Epithelial cell of esophagus (primary cell): ENCODE results near the gene SLC6A14.

Experiments
- DNase-seq: peaks from one replicate; pipeline ENCODE4 v3.0.0; 2010; ENCODE audit warnings: low read depth
- H3K4me3 ChIP-seq: 2 replicates; pipeline ENCODE4 v1.5.1; 2011; ENCODE audit warnings: mild to moderate bottlenecking, low read length, control low read depth
- TF ChIP-seq, protein P1 (sequence below): IDR thresholded peaks from 2 replicates; pipeline ENCODE4 v1.5.1; 2011; ENCODE audit warnings: low read depth, mild to moderate bottlenecking, low read length, control low read depth, inconsistent platforms; ENCODE audit not compliant: insufficient read depth; ENCODE audit errors: missing control alignments

Gene SLC6A14, protein sequence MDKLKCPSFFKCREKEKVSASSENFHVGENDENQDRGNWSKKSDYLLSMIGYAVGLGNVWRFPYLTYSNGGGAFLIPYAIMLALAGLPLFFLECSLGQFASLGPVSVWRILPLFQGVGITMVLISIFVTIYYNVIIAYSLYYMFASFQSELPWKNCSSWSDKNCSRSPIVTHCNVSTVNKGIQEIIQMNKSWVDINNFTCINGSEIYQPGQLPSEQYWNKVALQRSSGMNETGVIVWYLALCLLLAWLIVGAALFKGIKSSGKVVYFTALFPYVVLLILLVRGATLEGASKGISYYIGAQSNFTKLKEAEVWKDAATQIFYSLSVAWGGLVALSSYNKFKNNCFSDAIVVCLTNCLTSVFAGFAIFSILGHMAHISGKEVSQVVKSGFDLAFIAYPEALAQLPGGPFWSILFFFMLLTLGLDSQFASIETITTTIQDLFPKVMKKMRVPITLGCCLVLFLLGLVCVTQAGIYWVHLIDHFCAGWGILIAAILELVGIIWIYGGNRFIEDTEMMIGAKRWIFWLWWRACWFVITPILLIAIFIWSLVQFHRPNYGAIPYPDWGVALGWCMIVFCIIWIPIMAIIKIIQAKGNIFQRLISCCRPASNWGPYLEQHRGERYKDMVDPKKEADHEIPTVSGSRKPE

GRCh38 chrX:116436358-116436816 lies at the start of gene SLC6A14:
SLC6A14 (plus strand) TSS chrX:116436606; CDS start chrX:116436710, 104 bp downstream.
- TF ChIP-seq, protein P1, sequence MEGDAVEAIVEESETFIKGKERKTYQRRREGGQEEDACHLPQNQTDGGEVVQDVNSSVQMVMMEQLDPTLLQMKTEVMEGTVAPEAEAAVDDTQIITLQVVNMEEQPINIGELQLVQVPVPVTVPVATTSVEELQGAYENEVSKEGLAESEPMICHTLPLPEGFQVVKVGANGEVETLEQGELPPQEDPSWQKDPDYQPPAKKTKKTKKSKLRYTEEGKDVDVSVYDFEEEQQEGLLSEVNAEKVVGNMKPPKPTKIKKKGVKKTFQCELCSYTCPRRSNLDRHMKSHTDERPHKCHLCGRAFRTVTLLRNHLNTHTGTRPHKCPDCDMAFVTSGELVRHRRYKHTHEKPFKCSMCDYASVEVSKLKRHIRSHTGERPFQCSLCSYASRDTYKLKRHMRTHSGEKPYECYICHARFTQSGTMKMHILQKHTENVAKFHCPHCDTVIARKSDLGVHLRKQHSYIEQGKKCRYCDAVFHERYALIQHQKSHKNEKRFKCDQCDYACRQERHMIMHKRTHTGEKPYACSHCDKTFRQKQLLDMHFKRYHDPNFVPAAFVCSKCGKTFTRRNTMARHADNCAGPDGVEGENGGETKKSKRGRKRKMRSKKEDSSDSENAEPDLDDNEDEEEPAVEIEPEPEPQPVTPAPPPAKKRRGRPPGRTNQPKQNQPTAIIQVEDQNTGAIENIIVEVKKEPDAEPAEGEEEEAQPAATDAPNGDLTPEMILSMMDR = no peak
- peak within 1 kb of the TSS; percentile 45 for H3K4me3 ChIP-seq

DNA sequence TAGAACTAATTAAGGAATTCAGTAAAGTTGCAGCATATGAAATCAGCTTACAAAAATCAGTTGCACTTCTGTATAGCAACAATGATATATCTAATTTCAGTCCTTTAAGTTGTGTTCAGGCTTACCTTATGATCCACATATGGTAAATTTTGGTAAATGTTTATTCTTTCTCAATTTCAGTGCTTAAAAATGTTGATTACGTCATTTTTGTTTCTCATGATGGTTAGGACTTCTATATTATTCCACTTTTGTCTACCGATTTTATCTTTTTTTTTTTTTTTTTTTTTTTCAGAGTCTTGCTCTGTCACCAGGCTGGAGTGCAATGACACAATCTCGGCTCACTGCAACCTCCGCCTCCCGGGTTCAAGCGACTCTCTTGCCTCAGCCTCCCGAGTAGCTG lies 40.7 kb upstream of the SLC6A14 start:
- TF ChIP-seq, protein P1 = no peak
- no peak overlapping the region for H3K4me3 ChIP-seq
- no peak for DNase-seq

More at GRCh38 chrX:116436358-116436816, at the start of gene SLC6A14:
- peak; percentile 78 for DNase-seq

GRCh38 chrX:116399681-116400080 lies 36.7 kb upstream of the SLC6A14 start:
- TF ChIP-seq, protein P1 = no peak
- no peak for DNase-seq
- H3K4me3 ChIP-seq = no peak overlapping the region

DNA sequence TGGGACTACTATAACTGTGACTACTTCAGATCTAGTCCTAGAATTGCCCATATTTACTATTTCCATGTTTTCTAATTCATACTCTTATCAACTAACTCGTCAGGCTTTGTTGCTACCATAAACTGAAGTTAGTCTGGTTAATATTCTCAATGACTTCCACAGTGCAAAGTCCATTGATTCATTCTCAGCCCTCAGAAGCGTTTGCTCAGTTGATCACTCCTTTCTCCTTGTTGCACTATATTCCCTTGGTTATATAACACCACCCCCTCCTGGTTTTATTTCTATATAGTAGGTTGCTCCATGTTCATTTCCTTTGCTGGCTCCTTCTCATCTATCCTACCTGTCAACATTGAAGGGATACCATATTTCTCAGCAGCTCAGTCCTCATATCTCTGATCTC lies 27.2 kb upstream of the SLC6A14 start:
- DNase-seq = no peak
- H3K4me3 ChIP-seq = no peak overlapping the region
- TF ChIP-seq, protein P1 = no peak

- H3K4me3 ChIP-seq = no peak overlapping the region
- TF ChIP-seq, protein P1 = no peak
- peak; percentile 71 for DNase-seq
Observed at GRCh38 chrX:116413273-116413672, 23.1 kb upstream of the SLC6A14 start.

DNA sequence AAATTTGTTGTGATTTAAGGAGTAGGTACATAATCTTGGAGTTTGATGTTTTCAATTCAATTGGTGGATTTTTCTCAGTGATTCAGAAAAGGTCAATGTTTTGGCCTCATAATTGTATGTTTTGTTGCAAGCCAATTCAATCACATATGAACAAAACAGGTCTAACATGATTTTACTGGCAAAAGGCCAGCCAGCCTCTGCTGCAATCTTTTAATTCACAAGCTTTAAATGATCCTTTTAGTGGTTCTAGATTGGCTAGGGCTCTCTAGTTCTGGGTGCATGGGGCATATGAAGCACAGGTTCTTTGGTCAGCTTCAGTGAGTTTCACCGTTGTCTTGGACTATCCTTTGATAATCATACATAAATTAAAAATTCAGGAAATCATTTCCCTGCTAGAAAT lies 19.2 kb upstream of the SLC6A14 start:
- DNase-seq = peak; percentile 81
- TF ChIP-seq, protein P1 = no peak
- no peak overlapping the region for H3K4me3 ChIP-seq

DNA sequence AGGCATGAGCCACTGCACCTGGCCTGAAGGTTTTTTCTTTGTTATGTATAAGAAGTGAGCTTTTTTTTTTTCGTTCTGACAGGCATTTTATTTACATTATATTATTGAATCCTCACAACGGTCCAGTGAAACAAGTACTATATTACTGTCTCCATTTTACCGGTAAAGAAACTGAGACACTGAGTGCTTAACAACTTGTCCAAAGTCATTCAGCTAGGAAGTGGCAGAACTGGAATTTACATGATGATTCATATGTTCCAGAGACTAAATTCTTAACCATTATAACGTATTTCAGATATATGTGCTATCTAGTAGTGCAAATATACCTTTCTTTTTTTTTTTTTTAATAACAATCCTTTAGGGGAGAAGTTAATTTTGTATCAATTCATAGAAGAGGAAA lies 18.4 kb upstream of the SLC6A14 start:
- peak; percentile 62 for DNase-seq
- no peak overlapping the region for H3K4me3 ChIP-seq
- TF ChIP-seq, protein P1 = no peak
